HEK293 (cell line): ENCODE measurements around the gene GABRA5.

Experiments
- CTCF ChIA-PET: fragments of 350-600 bp; formaldehyde crosslinking; extraction: SDS; loops from one replicate; lab custom pipeline; 2021; ENCODE audit warnings: antibody characterized with exemption; lab: Yijun Ruan, JAX
- POLR2A ChIA-PET: fragments of 300-600 bp; formaldehyde crosslinking; extraction: SDS; loops from one replicate; lab custom pipeline; 2020; ENCODE audit warnings: antibody characterized with exemption, inconsistent platforms; lab: Yijun Ruan, JAX
- H3K27ac ChIP-seq: fragments of 200-500 bp; sonication (Bioruptor generic); 2 replicates; pipeline ENCODE4 v1.5.1; 2014; ENCODE audit warnings: low read depth, low read length, control low read depth, inconsistent platforms; ENCODE audit errors: extremely low read depth
- H3K36me3 ChIP-seq, 2 experiments: fragments of 200-500 bp in 1 of 2; sonication (Bioruptor generic) in 1 of 2; 1 replicate in 1 of 2; 2 replicates in 1 of 2; pipeline ENCODE4 v1.5.1; 2014 to 2017; ENCODE audit warnings: inconsistent platforms in 2 of 2, low read length in 2 of 2; ENCODE audit not compliant: control insufficient read depth in 2 of 2, insufficient read depth in 1 of 2
- H3K4me1 ChIP-seq: fragments of 200-500 bp; sonication (Bioruptor generic); 2 replicates; pipeline ENCODE4 v1.5.1; 2014; ENCODE audit warnings: mild to moderate bottlenecking, low read length, inconsistent platforms; ENCODE audit not compliant: control insufficient read depth, insufficient read depth
- H3K4me3 ChIP-seq: 2 replicates; pipeline ENCODE4 v1.5.1; 2011; ENCODE audit warnings: low read depth, mild to moderate bottlenecking, control low read depth, low read length, moderate library complexity
- H3K9me3 ChIP-seq: fragments of 200-500 bp; sonication (Bioruptor generic); 2 replicates; pipeline ENCODE4 v1.5.1; 2014; ENCODE audit warnings: low read depth, low read length, inconsistent platforms; ENCODE audit not compliant: control insufficient read depth, insufficient read depth
- HOXA7 ChIP-seq: sonication (generic); formaldehyde crosslinking; IDR thresholded peaks from 2 replicates; pipeline ENCODE4 v1.8.1; 2022; ENCODE audit warnings: missing genetic modification reagents, borderline replicate concordance
- HOXD13 ChIP-seq: sonication (generic); formaldehyde crosslinking; IDR thresholded peaks from 2 replicates; pipeline ENCODE4 v1.8.0; 2022; ENCODE audit warnings: missing genetic modification reagents, borderline replicate concordance
- KLF1 ChIP-seq: fragments of 450-650 bp; formaldehyde crosslinking; IDR thresholded peaks from 2 replicates; pipeline ENCODE4 v1.5.1; 2016; ENCODE audit warnings: missing biosample characterization, missing genetic modification characterization
- OSR2 ChIP-seq: fragments of 450-650 bp; formaldehyde crosslinking; IDR thresholded peaks from 2 replicates; pipeline ENCODE4 v1.5.1; 2016; ENCODE audit warnings: missing biosample characterization, missing genetic modification characterization
- YY2 ChIP-seq: fragments of 450-650 bp; formaldehyde crosslinking; IDR thresholded peaks from 2 replicates; pipeline ENCODE4 v1.5.1; 2016; ENCODE audit warnings: missing biosample characterization, missing genetic modification characterization
- ZBTB1 ChIP-seq: fragments of 450-650 bp; formaldehyde crosslinking; IDR thresholded peaks from 2 replicates; pipeline ENCODE4 v1.5.1; 2016; ENCODE audit warnings: missing biosample characterization, missing genetic modification characterization
- ZBTB20 ChIP-seq: fragments of 450-650 bp; formaldehyde crosslinking; IDR thresholded peaks from 2 replicates; pipeline ENCODE4 v1.5.1; 2016; ENCODE audit warnings: missing biosample characterization, missing genetic modification characterization
- ZBTB21 ChIP-seq: fragments of 450-650 bp; formaldehyde crosslinking; IDR thresholded peaks from 2 replicates; pipeline ENCODE4 v1.5.1; 2017; ENCODE audit warnings: missing biosample characterization, missing genetic modification characterization
- ZFP69B ChIP-seq: fragments of 450-650 bp; formaldehyde crosslinking; IDR thresholded peaks from 2 replicates; pipeline ENCODE4 v1.5.1; 2016; ENCODE audit warnings: missing biosample characterization, missing genetic modification characterization
- ZNF121 ChIP-seq: fragments of 450-650 bp; formaldehyde crosslinking; IDR thresholded peaks from 2 replicates; pipeline ENCODE4 v1.5.1; 2016; ENCODE audit warnings: missing biosample characterization, missing genetic modification characterization
- ZNF16 ChIP-seq: fragments of 450-650 bp; formaldehyde crosslinking; IDR thresholded peaks from 2 replicates; pipeline ENCODE4 v1.5.1; 2016; ENCODE audit warnings: low read depth, missing biosample characterization, missing genetic modification characterization
- ZNF2 ChIP-seq: fragments of 450-650 bp; formaldehyde crosslinking; IDR thresholded peaks from 2 replicates; pipeline ENCODE4 v1.5.1; 2016; ENCODE audit warnings: missing biosample characterization, missing genetic modification characterization
- ZNF214 ChIP-seq: fragments of 450-650 bp; formaldehyde crosslinking; IDR thresholded peaks from 2 replicates; pipeline ENCODE4 v1.5.1; 2017; ENCODE audit warnings: missing biosample characterization, mild to moderate bottlenecking, missing genetic modification characterization, borderline replicate concordance
- ZNF324 ChIP-seq: fragments of 450-650 bp; formaldehyde crosslinking; IDR thresholded peaks from 2 replicates; pipeline ENCODE4 v1.5.1; 2016; ENCODE audit warnings: missing biosample characterization, missing genetic modification characterization
- ZNF391 ChIP-seq: fragments of 450-650 bp; formaldehyde crosslinking; IDR thresholded peaks from 2 replicates; pipeline ENCODE4 v1.5.1; 2016; ENCODE audit warnings: low read depth, missing biosample characterization, missing genetic modification characterization, borderline replicate concordance
- ZNF558 ChIP-seq: fragments of 450-650 bp; formaldehyde crosslinking; IDR thresholded peaks from 2 replicates; pipeline ENCODE4 v1.5.1; 2016; ENCODE audit warnings: missing biosample characterization, missing genetic modification characterization
- ZNF571 ChIP-seq: fragments of 450-650 bp; formaldehyde crosslinking; IDR thresholded peaks from 2 replicates; pipeline ENCODE4 v1.5.0; 2017; ENCODE audit warnings: missing biosample characterization, missing genetic modification characterization
- ZNF610 ChIP-seq: fragments of 450-650 bp; formaldehyde crosslinking; IDR thresholded peaks from 2 replicates; pipeline ENCODE4 v1.5.1; 2016; ENCODE audit warnings: missing biosample characterization, missing genetic modification characterization, borderline replicate concordance
- ZNF626 ChIP-seq: fragments of 450-650 bp; sonication (Bioruptor Pico); formaldehyde crosslinking; IDR thresholded peaks from 2 replicates; pipeline ENCODE4 v1.5.1; 2018; ENCODE audit warnings: missing biosample characterization, missing genetic modification characterization, inconsistent platforms
- ZNF658 ChIP-seq: fragments of 450-650 bp; formaldehyde crosslinking; IDR thresholded peaks from 2 replicates; pipeline ENCODE4; 2016; ENCODE audit warnings: missing biosample characterization, missing genetic modification characterization
- ZNF777 ChIP-seq: fragments of 450-650 bp; formaldehyde crosslinking; IDR thresholded peaks from 2 replicates; pipeline ENCODE4 v1.5.1; 2017; ENCODE audit warnings: missing biosample characterization, missing genetic modification characterization, borderline replicate concordance
- ZNF785 ChIP-seq: fragments of 450-650 bp; formaldehyde crosslinking; IDR thresholded peaks from 2 replicates; pipeline ENCODE4 v1.5.1; 2016; ENCODE audit warnings: missing biosample characterization, missing genetic modification characterization
- ZNF791 ChIP-seq: fragments of 450-650 bp; formaldehyde crosslinking; IDR thresholded peaks from 2 replicates; pipeline ENCODE4 v1.5.1; 2016; ENCODE audit warnings: missing biosample characterization, missing genetic modification characterization
- ZNF830 ChIP-seq: fragments of 450-650 bp; IDR thresholded peaks from 2 replicates; pipeline ENCODE4 v1.5.0; 2018; ENCODE audit warnings: missing biosample characterization, missing genetic modification characterization, low read depth, mild to moderate bottlenecking, moderate library complexity
- TF ChIP-seq, protein P1 (sequence below): fragments of 450-650 bp; formaldehyde crosslinking; IDR thresholded peaks from 2 replicates; pipeline ENCODE4 v1.5.1; 2016; ENCODE audit warnings: missing biosample characterization, missing genetic modification characterization, borderline replicate concordance
- TF ChIP-seq, protein P2 (sequence below): fragments of 450-650 bp; formaldehyde crosslinking; IDR thresholded peaks from 2 replicates; pipeline ENCODE4 v1.5.1; 2017; ENCODE audit warnings: missing biosample characterization, missing genetic modification characterization
- TF ChIP-seq, protein P3 (sequence below): fragments of 450-650 bp; formaldehyde crosslinking; IDR thresholded peaks from 2 replicates; pipeline ENCODE4 v1.5.1; 2017; ENCODE audit warnings: missing biosample characterization, missing genetic modification characterization

Gene GABRA5

DNA sequence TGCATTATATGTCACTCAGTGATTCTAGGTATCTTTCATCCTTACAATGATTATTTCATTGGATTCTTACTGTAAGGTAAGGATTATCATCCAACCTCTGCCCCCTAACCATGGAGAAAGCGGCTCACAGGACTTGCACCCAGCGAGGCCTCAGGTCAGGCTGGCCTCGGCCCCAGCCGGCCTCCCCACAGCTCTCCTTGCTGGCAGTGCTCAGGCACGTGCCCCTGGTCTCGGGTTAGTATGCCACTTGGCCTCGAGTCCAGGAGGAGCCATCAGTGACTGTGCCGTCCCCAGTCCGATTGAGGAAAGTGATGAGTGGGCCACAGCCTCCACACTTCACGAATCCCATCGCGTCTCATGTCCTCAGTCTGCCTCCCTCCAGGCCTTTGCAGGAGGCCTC, 68.5 kb downstream of the GABRA5 start (continued):
- no peak for TF ChIP-seq ZNF571 (tag by site-specific recombination)

DNA sequence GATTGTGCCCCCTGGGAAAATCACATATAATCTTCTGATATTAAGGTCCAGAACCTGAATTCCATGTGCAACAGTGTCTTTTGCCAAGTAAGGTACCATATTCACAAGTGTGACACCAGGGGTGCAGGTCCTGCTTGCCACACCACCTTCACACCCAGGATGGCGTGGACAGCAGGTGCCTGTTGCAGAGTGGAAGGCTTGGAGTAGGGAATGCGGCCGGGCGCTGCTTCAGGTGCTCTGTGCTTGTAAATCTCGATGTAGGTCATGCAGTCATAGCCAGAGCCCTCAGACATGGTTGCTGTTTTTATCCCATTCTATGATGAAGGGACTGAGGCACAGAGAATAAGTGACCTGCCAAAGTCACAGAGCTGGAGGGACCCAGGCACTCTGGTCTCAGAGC, 69.6 kb downstream of the GABRA5 start:
- H3K9me3 ChIP-seq: no peaks in the 10 kb centered on the region
- CTCF ChIA-PET: no interaction called here
- no peak overlapping the region for H3K4me3 ChIP-seq
- H3K27ac ChIP-seq: no peak overlapping the region
- TF ChIP-seq ZBTB1: no peak
- no peak for TF ChIP-seq ZNF626 (tag by site-specific recombination)
- no peak for TF ChIP-seq ZNF214 (tag by site-specific recombination)
- TF ChIP-seq ZNF785 (tag by site-specific recombination): no peak
- no peak for TF ChIP-seq ZFP69B (tag by site-specific recombination)
- no peak for TF ChIP-seq ZNF830 (tag by site-specific recombination)
- no peak for TF ChIP-seq ZNF324 (tag by site-specific recombination)
- TF ChIP-seq ZNF391: no peak
- TF ChIP-seq, protein P1, sequence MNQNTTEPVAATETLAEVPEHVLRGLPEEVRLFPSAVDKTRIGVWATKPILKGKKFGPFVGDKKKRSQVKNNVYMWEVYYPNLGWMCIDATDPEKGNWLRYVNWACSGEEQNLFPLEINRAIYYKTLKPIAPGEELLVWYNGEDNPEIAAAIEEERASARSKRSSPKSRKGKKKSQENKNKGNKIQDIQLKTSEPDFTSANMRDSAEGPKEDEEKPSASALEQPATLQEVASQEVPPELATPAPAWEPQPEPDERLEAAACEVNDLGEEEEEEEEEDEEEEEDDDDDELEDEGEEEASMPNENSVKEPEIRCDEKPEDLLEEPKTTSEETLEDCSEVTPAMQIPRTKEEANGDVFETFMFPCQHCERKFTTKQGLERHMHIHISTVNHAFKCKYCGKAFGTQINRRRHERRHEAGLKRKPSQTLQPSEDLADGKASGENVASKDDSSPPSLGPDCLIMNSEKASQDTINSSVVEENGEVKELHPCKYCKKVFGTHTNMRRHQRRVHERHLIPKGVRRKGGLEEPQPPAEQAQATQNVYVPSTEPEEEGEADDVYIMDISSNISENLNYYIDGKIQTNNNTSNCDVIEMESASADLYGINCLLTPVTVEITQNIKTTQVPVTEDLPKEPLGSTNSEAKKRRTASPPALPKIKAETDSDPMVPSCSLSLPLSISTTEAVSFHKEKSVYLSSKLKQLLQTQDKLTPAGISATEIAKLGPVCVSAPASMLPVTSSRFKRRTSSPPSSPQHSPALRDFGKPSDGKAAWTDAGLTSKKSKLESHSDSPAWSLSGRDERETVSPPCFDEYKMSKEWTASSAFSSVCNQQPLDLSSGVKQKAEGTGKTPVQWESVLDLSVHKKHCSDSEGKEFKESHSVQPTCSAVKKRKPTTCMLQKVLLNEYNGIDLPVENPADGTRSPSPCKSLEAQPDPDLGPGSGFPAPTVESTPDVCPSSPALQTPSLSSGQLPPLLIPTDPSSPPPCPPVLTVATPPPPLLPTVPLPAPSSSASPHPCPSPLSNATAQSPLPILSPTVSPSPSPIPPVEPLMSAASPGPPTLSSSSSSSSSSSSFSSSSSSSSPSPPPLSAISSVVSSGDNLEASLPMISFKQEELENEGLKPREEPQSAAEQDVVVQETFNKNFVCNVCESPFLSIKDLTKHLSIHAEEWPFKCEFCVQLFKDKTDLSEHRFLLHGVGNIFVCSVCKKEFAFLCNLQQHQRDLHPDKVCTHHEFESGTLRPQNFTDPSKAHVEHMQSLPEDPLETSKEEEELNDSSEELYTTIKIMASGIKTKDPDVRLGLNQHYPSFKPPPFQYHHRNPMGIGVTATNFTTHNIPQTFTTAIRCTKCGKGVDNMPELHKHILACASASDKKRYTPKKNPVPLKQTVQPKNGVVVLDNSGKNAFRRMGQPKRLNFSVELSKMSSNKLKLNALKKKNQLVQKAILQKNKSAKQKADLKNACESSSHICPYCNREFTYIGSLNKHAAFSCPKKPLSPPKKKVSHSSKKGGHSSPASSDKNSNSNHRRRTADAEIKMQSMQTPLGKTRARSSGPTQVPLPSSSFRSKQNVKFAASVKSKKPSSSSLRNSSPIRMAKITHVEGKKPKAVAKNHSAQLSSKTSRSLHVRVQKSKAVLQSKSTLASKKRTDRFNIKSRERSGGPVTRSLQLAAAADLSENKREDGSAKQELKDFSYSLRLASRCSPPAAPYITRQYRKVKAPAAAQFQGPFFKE (tag by site-specific recombination): no peak
- TF ChIP-seq OSR2 (tag by site-specific recombination): no peak
- no peak for TF ChIP-seq KLF1 (tag by site-specific recombination)
- TF ChIP-seq ZNF777 (tag by site-specific recombination): no peak
- TF ChIP-seq ZNF658 (tag by site-specific recombination): no peak
- no peak for TF ChIP-seq ZNF610
- no peak for TF ChIP-seq HOXD13 (CRISPR knock-in tag)
- TF ChIP-seq ZNF2 (tag by site-specific recombination): no peak
- no peak for TF ChIP-seq ZBTB21
- TF ChIP-seq HOXA7 (CRISPR knock-in tag): no peak
- TF ChIP-seq ZNF16 (tag by site-specific recombination): no peak
- TF ChIP-seq, all 188 proteins: peak for 0
- Histone ChIP-seq H3K4me1 (no peaks in the 10 kb centered on the region), H3K36me3 (no peaks in the 10 kb centered on the region)
- POLR2A ChIA-PET: no interaction called here

DNA sequence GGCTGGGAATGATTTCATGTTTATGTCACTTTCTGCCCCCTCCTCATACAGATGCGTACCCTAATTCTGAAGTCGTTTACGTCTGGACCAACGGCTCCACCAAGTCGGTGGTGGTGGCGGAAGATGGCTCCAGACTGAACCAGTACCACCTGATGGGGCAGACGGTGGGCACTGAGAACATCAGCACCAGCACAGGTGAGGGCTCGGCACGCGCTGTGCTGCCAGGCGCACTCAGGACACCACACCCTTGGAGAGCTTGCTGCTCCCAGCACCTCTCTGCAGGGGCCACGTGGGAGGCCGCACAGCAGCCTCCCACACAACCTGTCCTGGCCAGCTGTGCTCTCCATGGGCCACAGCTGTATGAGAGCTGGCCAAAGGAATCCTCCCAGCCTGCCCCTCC, 70.3 kb downstream of the GABRA5 start:
- CTCF ChIA-PET: no interaction called here
- POLR2A ChIA-PET: no interaction called here
- TF ChIP-seq ZNF121 (tag by site-specific recombination) (no peak), YY2 (tag by site-specific recombination) (no peak), ZNF558 (tag by site-specific recombination) (no peak), ZNF610 (no peak), ZBTB20 (tag by site-specific recombination) (no peak), ZNF791 (no peak)
- TF ChIP-seq, protein P2, sequence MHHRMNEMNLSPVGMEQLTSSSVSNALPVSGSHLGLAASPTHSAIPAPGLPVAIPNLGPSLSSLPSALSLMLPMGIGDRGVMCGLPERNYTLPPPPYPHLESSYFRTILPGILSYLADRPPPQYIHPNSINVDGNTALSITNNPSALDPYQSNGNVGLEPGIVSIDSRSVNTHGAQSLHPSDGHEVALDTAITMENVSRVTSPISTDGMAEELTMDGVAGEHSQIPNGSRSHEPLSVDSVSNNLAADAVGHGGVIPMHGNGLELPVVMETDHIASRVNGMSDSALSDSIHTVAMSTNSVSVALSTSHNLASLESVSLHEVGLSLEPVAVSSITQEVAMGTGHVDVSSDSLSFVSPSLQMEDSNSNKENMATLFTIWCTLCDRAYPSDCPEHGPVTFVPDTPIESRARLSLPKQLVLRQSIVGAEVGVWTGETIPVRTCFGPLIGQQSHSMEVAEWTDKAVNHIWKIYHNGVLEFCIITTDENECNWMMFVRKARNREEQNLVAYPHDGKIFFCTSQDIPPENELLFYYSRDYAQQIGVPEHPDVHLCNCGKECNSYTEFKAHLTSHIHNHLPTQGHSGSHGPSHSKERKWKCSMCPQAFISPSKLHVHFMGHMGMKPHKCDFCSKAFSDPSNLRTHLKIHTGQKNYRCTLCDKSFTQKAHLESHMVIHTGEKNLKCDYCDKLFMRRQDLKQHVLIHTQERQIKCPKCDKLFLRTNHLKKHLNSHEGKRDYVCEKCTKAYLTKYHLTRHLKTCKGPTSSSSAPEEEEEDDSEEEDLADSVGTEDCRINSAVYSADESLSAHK (tag by site-specific recombination): no peak
- TF ChIP-seq, protein P3, sequence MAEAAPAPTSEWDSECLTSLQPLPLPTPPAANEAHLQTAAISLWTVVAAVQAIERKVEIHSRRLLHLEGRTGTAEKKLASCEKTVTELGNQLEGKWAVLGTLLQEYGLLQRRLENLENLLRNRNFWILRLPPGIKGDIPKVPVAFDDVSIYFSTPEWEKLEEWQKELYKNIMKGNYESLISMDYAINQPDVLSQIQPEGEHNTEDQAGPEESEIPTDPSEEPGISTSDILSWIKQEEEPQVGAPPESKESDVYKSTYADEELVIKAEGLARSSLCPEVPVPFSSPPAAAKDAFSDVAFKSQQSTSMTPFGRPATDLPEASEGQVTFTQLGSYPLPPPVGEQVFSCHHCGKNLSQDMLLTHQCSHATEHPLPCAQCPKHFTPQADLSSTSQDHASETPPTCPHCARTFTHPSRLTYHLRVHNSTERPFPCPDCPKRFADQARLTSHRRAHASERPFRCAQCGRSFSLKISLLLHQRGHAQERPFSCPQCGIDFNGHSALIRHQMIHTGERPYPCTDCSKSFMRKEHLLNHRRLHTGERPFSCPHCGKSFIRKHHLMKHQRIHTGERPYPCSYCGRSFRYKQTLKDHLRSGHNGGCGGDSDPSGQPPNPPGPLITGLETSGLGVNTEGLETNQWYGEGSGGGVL (tag by site-specific recombination): no peak

More for the DNA sequence above, 70.3 kb downstream of the GABRA5 start:
- Histone ChIP-seq H3K36me3 (no peaks in the 10 kb centered on the region), H3K9me3 (no peaks in the 10 kb centered on the region), H3K4me1 (no peaks in the 10 kb centered on the region), H3K27ac (no peak overlapping the region), H3K4me3 (no peak overlapping the region)
